NCI-H2171 (cell line): ENCODE results near the gene AGAP1.

Experiments
- DNase-seq: peaks from one replicate; lab custom pipeline; 2025; lab: John Stamatoyannopoulos, UW

AGAP1 gene

DNA sequence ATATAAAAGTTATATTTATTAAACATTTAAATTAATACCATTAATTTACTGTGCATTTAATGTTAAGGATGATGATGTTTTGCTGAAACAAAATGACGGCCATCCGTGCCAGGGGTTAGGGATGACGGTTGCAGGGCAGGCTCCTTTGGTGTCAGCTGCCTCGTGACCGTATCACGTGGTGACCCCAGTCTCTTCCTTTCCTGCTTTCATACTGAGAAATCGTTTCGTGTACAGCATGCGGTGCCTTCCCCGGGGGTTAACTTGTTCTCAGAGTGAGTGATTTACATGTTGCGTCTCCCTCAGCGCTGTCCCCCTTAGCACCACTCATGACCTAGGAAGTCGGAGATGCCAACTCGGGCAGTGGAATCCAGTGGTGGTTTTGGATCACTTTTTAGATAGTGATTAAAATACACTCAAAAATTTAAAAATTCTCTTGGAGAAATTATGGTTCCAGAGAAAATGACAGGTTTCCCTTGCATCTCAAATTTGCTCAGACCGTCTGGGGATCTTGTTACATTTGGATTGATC lies 383.5 kb downstream of the AGAP1 start:
- DNase-seq, result no peak

DNA sequence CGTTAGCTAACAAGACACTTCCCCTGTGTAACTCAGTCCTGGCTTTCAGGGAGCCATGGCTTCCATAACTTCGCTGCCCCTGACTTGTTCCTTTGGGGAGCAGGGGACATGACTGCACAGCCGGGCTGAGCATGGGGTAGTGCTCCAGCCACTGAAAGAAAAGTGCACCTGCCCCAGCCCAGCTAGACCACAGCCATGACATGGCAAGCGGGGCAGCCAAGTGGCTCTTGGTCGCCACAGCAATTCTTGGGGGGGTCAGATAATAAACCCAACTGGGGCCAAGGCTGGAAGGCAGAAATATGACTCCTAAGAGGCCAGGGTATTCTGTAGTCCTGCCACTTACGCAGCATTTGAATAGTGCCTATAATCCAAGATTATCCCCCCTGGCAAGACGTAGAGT lies 385.3 kb downstream of the AGAP1 start:
- DNase-seq, result no peak

DNA sequence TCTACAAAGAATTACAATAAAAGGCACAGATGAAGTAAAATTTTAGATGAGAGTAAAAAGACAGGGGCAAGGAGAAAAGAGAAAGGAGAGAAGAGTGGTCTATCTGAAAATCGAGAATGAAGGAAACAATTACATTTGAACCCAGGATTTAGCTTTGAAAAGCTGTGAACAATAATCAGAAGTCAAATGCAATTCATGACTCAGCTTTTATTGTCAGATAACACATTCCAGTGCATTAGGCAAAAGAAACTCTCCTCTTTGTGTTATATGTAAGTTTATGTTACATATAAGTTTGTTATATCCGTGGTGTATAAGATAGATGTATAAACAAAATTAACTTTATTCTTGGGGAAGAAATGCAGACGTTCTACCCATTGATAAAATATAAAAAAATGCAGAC lies 389.8 kb downstream of the AGAP1 start:
- no peak for DNase-seq

GRCh38 chr2:235889302-235889630 lies 395.4 kb downstream of the AGAP1 start:
- DNase-seq, result no peak

- no peak for DNase-seq
Measured at GRCh38 chr2:235893129-235893698, 399.4 kb downstream of the AGAP1 start.

GRCh38 chr2:235894839-235895238 lies 401.0 kb downstream of the AGAP1 start:
- DNase-seq, result no peak

- DNase-seq, result no peak
Measured at GRCh38 chr2:235896061-235896460, 402.2 kb downstream of the AGAP1 start.

DNA sequence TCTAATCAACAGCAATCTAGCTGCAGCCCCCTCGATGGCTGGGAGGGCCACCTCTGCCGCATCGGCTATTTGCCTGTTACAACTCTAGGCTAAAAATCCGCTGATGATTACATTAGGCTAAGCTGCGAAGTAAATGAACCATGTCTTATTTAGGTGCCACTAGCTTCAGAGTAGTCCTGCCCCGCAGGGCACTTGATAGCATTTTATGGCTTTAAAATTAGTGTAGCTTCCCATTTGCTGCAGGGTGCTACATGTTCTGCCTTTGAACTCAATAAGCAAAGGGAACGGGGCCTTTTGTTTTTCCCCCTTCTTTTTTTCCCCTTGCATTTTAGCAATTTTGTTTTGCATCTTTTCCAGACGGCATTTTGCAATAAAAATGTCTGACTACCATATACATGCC lies 404.1 kb downstream of the AGAP1 start:
- no peak for DNase-seq

GRCh38 chr2:235898766-235899165 lies 404.9 kb downstream of the AGAP1 start:
- no peak for DNase-seq

- no peak for DNase-seq
Measured at GRCh38 chr2:235900631-235901030, 406.8 kb downstream of the AGAP1 start.

DNA sequence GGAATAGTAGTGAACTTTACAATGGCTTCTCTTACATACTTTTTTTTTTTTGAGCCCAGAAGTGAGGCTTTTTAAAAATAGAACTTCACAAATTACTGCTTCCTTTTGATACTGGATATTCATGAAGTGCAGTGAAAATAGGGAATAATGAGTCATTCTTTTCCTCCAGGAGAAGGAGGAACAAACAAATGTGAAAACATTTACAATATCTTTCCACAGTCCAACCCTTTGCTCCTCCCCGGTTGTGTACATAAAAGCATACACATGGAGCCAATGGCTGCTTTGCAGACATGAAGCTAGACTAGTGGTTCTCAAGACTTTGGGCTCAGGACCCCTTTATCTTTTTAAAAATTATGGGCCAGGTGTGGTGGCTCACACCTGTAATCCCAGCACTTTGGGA lies 407.4 kb downstream of the AGAP1 start:
- no peak for DNase-seq

- no peak for DNase-seq
Measured at GRCh38 chr2:235903782-235904584, 410.1 kb downstream of the AGAP1 start.

DNA sequence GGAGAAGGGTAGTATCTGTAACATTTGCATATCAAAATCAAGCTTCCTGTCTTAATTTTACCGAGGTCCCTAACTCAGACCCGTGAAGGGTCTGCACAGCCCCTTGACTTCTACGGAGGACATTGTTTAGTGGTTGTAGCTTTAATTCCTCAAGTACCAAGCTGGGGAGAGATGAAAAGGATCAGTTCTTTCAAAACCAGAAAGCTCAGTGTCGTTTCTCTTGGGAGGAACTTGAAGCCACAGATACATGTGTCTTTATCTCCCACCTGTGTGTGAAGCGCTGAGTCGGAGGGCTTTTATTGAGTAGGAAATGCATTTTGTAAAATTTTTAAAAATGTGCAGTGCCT lies 410.7 kb downstream of the AGAP1 start:
- DNase-seq, result no peak

GRCh38 chr2:235908826-235909225 lies 415.0 kb downstream of the AGAP1 start:
- DNase-seq, result no peak

- DNase-seq, result no peak
Measured at GRCh38 chr2:235909358-235909757, 415.5 kb downstream of the AGAP1 start.

GRCh38 chr2:235910067-235910466 lies 416.2 kb downstream of the AGAP1 start:
- no peak for DNase-seq

DNA sequence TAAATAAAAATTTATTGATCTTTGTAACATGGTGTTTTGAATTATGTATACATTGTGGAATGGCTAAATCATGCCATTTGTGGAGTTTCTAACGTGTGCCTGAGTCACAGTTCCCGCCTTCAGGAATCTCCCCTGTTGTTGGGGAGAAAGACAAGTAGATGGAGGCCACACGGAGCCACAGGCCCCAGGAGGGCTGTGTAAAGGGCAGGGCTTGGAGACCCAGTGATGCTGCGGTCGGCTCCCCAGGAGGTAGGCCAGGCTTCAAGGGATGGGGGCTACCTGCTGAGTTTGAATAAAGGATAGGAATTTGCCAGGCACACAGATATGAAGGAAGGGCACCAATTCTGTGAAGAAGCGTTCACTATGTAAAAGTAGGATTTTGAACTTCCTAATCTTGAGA lies 417.3 kb downstream of the AGAP1 start:
- no peak for DNase-seq

DNA sequence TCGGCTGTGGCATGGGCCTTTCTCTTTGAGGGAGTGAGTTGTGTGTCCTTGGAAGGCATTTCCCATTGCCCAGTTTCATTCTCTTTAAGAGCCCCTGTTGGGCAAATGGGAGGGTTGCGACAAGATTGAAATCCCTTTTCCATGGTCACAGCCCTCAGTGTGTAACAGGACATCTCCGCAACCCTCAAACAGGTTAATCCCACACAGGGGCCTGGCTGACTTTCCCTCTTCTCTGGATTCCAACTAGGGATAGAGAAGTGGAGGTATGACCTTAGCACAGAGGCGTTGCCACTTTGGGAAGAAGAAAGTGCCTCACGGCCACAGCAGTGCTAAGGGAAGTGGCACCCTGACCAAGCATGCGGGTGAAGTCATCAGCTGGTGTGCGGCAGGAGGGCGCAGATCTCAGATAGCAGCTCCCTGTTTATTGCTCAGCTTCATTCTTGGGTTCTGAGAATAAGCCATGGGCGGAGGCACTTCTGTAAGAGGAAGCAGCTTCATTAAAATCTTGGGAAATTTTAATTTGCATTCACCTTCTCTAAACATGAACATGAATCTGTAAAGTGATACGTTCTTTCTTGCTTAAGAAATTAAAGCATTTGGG lies 417.9 kb downstream of the AGAP1 start:
- no peak for DNase-seq

DNA sequence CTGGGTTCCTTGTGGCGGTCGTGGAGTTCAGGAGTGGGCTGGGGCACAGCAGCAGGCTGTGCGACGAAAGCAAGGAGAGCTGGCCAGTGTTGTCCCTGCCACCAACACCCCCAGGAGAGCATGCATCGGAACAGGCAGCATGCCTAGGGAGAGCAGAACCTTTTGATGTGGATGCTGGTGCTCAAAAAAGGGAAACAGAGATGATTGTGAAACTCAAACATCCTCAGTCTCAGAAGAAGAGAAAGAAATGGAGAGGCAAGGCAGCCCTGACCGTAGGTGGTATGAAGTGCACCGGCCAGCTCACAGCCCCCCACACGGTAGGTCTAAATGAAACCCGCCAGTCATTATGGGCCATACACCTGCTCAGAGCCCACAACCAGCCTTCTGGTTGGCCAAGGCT lies 420.9 kb downstream of the AGAP1 start:
- no peak for DNase-seq

DNA sequence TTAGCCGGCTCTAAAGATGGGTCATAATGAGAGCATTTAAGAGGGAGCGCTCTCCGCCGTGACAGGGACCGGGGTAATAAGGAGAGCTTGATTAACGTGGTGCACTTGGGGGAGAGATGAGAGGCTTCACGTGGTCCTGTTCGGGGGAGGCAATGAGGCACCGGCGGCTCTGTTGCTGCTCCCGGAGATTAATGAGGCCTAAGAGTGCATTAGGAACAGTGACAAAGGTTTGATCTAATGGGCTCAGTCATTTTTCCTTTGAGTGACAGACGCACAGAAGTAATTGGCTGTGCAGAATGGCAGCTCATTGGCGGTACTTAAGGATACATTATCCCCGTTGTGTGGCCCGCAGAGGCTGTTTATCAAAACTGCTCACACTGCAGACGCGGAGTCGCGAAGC lies 423.7 kb downstream of the AGAP1 start:
- no peak for DNase-seq

DNA sequence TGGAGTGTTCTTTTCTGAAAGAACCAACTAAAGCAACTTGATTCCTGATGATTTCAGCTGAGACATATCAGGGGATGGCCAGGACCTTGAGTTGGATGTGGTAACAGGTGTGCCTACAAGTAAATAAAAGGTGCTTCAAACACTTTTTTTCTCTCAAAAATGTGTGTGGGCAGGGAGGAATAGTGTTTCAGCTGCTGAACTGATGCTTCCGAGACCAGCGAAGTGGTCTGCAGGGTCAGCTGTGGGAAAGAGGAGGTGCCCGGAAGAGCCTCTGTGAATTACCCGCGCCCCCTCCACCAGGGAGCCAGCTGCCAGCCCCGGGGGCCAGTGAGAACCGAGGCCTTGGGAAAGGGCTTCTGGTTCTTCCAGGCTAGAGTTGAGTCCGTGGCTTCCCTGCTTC lies 425.0 kb downstream of the AGAP1 start:
- DNase-seq, result no peak

GRCh38 chr2:235920216-235920865 lies 426.5 kb downstream of the AGAP1 start:
- DNase-seq, result no peak
